Suppressor macrophage treated with lipopolysaccharide for 1 hour (primary cell): ENCODE results near the gene MDC1.
"Not testable (repeated sequence)": the region's sequence is repeated elsewhere in the genome, so short reads cannot be mapped to it uniquely, and the experiment has no call there.

Experiments used
- DNase-seq, 3 donors: peaks; one replicate each; pipeline ENCODE4 v3.0.0-alpha.2; 2020 to 2022

Gene MDC1, protein sequence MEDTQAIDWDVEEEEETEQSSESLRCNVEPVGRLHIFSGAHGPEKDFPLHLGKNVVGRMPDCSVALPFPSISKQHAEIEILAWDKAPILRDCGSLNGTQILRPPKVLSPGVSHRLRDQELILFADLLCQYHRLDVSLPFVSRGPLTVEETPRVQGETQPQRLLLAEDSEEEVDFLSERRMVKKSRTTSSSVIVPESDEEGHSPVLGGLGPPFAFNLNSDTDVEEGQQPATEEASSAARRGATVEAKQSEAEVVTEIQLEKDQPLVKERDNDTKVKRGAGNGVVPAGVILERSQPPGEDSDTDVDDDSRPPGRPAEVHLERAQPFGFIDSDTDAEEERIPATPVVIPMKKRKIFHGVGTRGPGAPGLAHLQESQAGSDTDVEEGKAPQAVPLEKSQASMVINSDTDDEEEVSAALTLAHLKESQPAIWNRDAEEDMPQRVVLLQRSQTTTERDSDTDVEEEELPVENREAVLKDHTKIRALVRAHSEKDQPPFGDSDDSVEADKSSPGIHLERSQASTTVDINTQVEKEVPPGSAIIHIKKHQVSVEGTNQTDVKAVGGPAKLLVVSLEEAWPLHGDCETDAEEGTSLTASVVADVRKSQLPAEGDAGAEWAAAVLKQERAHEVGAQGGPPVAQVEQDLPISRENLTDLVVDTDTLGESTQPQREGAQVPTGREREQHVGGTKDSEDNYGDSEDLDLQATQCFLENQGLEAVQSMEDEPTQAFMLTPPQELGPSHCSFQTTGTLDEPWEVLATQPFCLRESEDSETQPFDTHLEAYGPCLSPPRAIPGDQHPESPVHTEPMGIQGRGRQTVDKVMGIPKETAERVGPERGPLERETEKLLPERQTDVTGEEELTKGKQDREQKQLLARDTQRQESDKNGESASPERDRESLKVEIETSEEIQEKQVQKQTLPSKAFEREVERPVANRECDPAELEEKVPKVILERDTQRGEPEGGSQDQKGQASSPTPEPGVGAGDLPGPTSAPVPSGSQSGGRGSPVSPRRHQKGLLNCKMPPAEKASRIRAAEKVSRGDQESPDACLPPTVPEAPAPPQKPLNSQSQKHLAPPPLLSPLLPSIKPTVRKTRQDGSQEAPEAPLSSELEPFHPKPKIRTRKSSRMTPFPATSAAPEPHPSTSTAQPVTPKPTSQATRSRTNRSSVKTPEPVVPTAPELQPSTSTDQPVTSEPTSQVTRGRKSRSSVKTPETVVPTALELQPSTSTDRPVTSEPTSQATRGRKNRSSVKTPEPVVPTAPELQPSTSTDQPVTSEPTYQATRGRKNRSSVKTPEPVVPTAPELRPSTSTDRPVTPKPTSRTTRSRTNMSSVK (N-terminal part only)

DNA sequence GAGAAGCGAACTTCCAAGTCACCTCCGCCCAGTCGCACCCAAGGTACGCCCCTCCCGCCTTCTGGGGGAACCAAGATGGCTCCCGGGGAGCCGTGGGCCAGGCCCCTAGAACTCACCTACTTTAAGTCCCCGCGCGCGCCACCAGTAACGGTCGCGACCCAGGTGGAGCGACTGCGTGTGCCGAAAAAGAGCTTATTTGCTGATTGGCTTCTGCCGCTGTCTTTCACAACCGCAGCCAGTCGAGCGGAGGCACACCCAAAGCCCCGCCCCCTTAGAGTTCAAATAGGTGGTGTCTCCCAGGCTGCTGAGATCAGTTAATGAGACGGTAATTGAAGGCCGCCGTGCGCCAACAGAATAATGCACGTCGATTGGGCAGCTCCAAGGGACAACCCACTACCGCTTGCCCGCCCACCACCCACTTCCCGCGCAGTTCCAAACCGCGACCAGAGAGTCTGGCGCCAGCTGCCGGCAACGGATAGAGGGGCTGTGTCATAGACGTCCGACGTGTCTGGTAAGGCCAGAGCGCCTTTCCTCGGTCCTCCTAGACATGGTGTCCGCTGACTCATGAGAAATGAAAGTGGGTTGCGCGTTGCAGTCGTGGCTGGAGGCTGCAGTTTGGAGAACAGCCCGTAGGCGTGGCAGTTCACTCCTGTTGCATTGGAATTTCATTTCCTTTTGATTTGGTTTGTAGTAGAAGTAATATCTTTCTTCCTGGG is at the start of gene MDC1:
MDC1 (minus strand) TSS at position 153 of the 716 bp plus-strand sequence. CDS start 2,106 bp downstream, outside the sequence.
- DNase-seq, result peak; percentile 98 to 100 (median 100)

- DNase-seq, result no peak
Observed at GRCh38 chr6:30766461-30767157, 49.5 kb upstream of the MDC1 start.

- not testable (repeated sequence) for DNase-seq
Observed at GRCh38 chr6:30765495-30765894, 48.4 kb upstream of the MDC1 start.

DNA sequence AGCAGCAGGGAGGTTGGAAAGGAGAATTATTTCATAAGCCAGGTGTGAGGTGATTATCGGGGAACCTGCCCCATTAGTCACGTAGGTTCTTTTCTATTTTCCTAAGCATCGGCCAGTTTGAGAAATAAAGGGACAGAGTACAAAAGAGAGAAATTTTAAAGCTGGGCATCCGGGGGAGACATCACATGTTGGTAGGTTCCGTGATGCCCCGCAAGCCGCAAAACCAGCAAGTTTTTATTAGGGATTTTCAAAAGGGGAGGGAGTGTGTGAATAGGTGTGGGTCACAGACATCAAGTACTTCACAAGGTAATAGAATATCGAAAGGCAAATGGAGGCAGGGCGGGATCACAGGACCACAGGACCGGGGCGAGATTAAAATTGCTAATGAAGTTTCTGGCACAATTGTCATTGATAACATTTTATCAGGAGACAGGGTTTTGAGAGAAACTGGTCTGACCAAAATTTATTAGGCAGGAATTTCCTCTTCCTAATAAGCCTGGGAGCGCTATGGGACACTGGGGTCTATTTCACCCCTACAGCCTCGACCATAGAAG is 47.5 kb upstream of the MDC1 start:
- DNase-seq, result not testable (repeated sequence)

DNA sequence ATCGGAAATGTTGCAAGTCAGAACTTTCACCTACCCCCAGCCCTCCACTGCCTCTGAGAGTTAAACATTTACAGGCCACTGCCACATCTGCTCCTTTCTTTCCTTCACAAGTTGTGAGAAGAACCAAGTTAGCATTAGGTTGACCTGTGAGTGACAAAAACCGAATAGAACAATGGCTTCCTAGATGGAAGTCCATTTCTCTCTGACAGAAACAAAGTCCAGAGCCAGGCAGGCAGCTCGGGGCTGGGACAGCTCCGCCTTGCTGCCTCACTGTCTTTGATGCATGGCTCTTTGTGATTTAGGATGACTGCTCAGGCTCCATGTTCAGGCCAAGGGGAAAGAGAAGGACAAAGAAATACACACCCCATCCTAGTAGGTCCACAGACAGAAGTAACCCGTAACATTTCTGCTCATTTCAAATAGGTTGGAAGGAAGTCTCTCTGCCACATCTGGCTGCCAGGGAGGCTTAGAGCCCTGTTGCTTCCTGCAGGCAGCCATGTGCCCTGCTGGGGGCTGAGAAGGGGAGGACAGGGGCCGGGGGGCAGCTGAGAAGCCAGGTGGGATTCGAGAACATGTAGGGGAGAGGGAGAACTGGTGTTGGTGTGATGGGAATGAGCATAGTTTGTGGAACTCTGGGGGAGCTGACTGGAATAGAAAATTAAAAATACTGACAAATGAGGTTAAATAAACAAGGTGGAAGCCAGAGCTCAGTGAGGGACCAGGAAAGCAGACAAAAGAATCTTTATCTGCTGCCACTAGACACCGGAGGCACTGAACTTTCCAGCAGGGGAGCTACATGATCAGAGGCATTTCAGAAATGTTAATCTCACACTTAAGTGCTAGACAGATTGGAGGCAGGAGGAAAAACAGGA is 46.8 kb upstream of the MDC1 start:
- DNase-seq, result no peak

DNA sequence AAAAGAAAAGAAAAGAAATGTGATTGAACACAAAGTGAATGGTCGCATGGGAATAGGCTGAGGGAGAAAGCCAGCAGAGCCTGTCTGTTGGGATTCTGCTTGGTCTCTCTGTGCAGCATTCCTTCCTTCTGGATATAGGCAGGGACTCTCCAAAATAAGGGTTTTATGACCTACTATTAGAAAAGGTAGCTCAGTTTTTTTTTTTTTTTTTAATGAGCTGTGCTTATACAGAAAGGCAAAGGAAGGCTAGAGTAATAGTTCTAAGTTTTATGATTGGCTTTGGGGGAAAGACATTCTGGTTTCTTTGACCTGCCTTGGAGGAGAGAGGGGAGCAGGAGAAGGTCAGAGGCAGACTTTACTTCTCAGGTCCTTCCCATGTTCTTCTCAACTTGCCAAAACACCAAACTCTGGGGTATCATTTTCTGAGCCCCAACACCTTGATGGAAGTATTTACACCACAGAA is 46.1 kb upstream of the MDC1 start:
- no peak for DNase-seq

- DNase-seq, result no peak
Observed at GRCh38 chr6:30761791-30762429, 44.8 kb upstream of the MDC1 start.

- DNase-seq, result no peak
Observed at GRCh38 chr6:30760549-30760948, 43.5 kb upstream of the MDC1 start.

DNA sequence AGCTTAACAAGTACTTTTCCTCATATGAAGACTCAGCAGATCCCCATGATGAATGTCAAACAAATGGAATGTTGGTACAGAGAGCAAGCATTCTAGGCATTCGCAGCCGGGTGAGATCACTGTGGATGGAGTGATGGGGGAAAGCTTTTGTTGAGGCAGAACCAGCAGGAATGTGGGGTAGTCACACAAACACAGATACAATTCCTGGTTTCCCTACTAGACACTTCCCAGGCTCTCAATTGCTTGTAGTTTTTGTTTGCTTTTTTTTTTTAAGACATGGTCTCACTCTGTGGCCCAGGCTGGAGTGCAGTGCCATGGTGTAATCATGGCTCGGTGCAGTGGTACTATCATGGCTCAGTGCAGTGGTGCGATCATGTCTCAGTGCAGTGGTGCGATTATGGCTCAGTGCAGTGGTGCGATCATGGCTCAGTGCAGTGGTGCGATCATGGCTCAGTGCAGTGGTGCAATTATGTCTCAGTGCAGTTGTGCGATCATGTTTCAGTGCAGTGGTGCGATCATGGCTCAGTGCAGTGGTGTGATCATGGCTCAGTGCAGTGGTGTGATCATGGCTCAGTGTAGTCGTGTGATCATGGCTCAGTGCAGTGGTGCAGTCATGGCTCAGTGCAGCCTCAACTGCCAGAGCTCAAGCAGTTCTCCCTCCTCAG is 42.6 kb upstream of the MDC1 start:
- no peak for DNase-seq

DNA sequence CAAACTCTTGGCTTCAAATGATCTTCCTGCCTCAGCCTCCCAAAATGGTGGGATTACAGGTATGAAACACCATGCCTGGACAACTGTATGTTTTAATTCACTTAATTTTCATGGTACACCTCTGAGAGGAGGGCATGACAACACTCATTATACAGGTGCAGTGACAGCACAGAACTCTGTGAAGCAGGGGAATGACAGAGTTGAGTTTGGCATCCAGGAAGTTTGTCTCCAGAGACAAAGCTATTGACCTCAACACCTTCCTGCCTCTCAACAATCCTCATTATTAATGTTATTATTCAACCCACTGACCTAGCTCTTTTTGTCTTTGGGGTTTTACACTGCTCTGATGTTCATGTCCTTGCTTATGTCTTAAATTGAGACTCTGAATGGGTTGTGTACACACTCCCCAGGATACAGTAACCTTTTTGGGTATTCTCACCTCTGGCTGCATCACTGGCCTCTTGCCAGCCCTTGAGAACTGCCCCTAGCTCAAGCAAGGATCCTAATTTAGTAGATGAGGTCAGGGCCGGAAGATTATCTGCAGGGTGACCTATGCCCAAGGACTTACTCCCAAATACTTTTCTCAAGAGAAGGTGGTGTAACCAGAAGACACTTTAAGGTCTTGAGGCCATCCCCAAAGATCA is 40.3 kb upstream of the MDC1 start:
- peak in 1 of 3 donors; percentile 39 for DNase-seq

DNA sequence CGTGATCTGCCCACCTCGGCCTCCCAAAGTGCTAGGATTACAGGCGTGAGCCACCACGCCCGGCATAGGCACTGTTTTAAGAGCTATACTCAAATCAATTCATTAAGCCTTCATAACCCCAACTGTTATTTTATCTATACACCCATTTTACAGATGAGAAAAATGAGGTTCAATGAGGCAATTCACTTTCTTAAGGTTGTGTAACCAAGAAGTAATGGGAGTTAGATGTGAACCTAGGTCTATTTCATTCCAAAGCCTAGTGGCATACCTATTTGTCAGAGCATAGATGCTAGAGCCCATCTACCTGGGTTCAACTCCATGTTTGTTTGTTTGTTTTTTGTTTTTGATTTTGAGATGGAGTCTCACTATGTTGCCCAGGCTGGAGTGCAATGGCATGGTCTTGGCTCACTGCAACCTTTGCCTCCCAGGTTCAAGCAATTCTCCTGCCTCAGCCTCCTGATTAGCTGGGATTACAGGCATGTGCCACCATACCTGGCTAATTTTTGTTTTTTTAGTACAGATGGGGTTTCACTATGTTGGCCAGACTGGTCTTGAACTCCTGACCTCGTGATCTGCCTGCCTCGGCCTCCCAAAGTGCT is 39.4 kb upstream of the MDC1 start:
- not testable (repeated sequence) for DNase-seq

DNA sequence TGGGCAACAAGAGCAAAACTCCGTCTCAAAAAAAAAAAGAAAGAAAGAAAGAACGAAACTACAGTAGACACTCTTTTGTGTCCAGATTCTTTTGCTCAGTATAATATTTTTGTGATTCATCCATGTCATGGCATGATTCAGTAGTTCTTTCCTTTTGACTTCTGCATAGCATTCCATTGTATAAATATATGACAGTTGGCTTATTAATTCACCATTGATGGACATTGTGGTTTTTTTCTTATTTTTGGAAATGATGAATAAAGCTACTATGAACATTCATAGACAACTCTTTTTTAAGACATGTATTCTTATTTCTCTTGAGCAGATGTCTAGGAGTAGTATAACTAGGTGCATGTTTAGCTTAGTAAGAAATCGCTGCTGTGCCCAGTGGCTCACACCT is 37.5 kb upstream of the MDC1 start:
- DNase-seq, result peak in 1 of 3 donors; percentile 59

DNA sequence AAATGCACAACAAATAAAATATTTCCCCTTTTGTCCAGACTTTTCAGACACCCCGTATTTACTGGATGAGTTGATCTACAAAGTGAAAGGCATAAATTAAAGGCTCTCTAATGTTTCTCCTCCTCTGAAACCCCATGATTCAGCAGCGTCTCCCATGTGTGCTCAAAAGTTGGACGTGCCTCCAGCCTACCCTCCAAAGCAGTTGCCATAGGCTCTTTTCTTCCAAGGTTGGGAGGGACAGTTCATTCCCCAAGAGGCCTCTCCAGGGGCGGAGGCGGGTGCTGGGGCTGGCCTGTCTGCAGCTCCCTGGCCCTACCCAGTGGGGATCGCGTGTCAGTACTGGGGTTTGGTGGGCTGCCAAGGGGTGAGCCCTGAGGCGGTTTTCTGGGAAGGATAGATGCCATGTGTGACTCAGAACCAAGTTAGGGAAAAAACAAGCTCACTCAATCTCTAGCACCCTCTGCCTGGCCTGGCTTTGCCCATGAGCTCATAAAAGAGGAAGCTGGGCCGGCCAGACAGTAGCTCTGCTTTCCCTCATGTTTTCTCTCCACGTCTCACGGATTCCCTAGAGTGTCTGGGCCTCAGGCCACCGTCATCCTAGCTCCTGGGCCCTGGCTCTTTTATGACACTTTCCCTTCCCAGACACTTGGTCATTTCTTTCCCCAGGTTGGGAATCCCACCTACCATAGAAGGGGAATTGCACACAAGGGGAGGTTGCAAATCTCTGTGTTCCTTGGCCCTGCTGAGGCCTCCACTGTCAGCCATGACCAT is 35.3 kb upstream of the MDC1 start:
- peak; percentile 97 to 100 (median 97) for DNase-seq

- DNase-seq, result no peak
Observed at GRCh38 chr6:30750379-30750668, 33.2 kb upstream of the MDC1 start.

DNA sequence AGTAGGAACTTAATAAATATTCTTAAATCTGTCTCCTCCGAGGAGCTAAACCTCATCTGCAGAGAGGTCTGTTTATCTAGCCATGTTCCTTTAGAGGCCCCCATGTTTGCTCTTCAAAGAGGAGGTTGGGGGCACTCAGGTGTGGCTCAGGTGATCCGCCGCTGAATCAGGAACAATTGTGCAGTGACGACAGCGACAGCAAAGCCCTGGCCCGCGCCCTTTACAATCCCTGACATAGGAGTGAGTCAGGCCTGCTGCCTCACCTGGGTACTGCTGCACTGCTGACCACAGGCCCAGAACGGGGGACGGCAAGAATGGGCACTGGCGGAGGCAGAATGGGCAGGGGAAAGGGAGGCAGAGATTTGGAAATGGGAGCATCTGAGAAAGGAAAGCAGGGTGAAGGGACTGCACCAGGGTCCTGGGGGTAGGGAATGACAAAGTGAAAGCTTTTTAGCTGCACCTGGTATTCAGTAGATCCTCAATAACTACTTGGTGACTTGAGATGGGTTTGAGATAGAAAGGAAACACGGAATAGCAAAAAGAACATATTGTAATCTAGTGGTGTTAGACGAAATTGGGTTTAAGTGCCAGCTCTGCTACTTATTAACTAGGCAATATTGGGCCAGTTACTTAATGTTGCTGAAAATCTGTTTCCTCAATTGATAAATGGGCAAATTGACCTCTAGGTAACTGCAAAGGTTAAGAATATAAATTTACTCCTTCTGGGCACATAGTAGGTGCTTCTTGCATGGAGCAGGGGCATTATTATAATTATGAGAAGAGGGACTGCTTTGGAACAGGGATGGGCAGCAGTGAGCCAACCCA is 32.7 kb upstream of the MDC1 start:
- DNase-seq, result no peak

DNA sequence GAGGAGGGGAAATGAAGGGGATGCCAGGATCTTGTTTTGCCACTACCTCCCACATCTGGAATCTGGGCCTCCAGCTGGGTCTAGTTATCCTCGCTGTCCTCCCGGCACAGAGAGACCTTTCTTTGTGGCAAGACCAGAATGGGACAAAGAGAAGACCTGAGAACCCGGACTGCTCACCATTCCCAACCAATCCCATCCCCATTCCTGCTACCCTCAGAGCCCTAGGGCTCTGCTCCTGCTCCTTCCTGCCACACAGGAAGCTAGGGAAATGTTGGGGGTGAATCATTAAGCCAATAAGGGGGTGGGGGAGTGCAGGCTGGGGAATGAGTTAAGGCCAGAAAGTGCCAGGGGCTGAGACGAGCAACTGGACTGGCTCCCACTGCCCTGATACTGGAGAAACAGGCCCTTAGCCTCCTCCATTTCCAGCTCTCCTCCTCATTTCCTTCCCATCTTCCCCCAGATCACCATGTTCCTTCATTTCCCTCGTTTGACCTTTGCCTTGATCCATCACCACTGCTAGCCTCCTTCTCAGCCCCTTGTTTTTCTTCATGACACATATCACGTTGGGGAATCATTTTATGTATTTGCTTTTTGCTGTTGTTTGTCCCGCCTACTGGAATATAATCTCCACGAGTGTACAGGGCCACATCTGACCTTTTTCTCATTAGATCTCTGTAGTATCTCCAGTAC is 31.9 kb upstream of the MDC1 start:
- DNase-seq, result no peak
